Esophagus muscularis mucosa (tissue), 4 donors: Measurements from ENCODE around the gene SLC49A3. TPM values are rescaled to one million over a fixed set of nuclear protein-coding genes. Genes with fewer than 3 reads are reported as not detected.
"Not testable (repeated sequence)": the region's sequence is repeated elsewhere in the genome, so short reads cannot be mapped to it uniquely, and the experiment has no call there.

ENCODE experiments used
- DNase-seq: peaks from one replicate; pipeline ENCODE4 v3.0.0-alpha.2; 2017; ENCODE audit errors: extremely low spot score
- H3K27ac ChIP-seq, 4 donors: fragments of 200-600 bp; sonication (generic); replicated peaks in 1 of 4; 1 replicate in 3 of 4; 2 replicates in 1 of 4; pipeline ENCODE4 v1.5.1; 2016 to 2019; ENCODE audit warnings: mild to moderate bottlenecking in 1 of 4
- H3K27me3 ChIP-seq, 4 donors: fragments of 200-600 bp; sonication (generic); one replicate each; pipeline versions ENCODE4 v1.5.1 to v1.6.0; 2016 to 2019
- H3K36me3 ChIP-seq, 4 donors: fragments of 200-600 bp; sonication (generic); one replicate each; pipeline ENCODE4 v1.5.1; 2016 to 2019
- H3K4me1 ChIP-seq, 4 donors: fragments of 200-600 bp; sonication (generic); one replicate each; pipeline ENCODE4 v1.5.1; 2016 to 2019
- H3K4me3 ChIP-seq, 4 donors: fragments of 200-600 bp; sonication (generic); 1 replicate in 2 of 4; 2 replicates in 2 of 4; pipeline ENCODE4 v1.5.1; 2016 to 2019; ENCODE audit warnings: mild to moderate bottlenecking in 4 of 4, moderate library complexity in 1 of 4
- H3K9me3 ChIP-seq, 4 donors: fragments of 200-600 bp; sonication (generic); 1 replicate in 3 of 4; 2 replicates in 1 of 4; pipeline ENCODE4 v1.5.1; 2016 to 2019
- EP300 ChIP-seq: sonication (generic); formaldehyde crosslinking; IDR thresholded peaks from one replicate; pipeline ENCODE4 v1.6.1; 2017; ENCODE audit warnings: antibody characterized with exemption
- POLR2A ChIP-seq: fragments of 450-650 bp; IDR thresholded peaks from one replicate; pipeline ENCODE4 v1.6.1; 2017; ENCODE audit warnings: antibody characterized with exemption, moderate library complexity, mild to moderate bottlenecking, low read depth
- POLR2AphosphoS5 ChIP-seq, 2 donors: sonication (generic); formaldehyde crosslinking; IDR thresholded peaks; one replicate each; pipeline ENCODE4 v1.6.1; 2017; ENCODE audit warnings: antibody characterized with exemption in 2 of 2
- WGBS: methylation state at CpG from one replicate; pipeline ENCODE4 v1.1.5; 2018; 5-methylcytosine and 5-hydroxymethylcytosine counted together
- intact Hi-C: fragments of 100-400 bp; cut with DNase I; formaldehyde crosslinking; loops from one replicate; pipeline ENCODE4 v1.15.1; 2023
- total RNA-seq, 4 donors: library from RNA; depleted of rRNA; stranded (reverse); fragments of >200 nt; gene quantifications; one replicate each; pipeline versions ENCODE4 v1.1.0 to v1.2.1, GENCODE V29; 2016
- TF ChIP-seq, protein P1 (sequence below), 3 experiments: fragments of 200-600 bp in 2 of 3; fragments of 450-650 bp in 1 of 3; sonication (generic) in 2 of 3; IDR thresholded peaks; one replicate each; pipeline ENCODE4 v1.5.1; 2017 to 2019; ENCODE audit warnings: antibody characterized with exemption in 3 of 3, mild to moderate bottlenecking in 2 of 3, moderate library complexity in 1 of 3

Gene SLC49A3
- total RNA-seq, 4 donors from 2014 or later = 5.5 to 9.4 (median 7.6) TPM

DNA sequence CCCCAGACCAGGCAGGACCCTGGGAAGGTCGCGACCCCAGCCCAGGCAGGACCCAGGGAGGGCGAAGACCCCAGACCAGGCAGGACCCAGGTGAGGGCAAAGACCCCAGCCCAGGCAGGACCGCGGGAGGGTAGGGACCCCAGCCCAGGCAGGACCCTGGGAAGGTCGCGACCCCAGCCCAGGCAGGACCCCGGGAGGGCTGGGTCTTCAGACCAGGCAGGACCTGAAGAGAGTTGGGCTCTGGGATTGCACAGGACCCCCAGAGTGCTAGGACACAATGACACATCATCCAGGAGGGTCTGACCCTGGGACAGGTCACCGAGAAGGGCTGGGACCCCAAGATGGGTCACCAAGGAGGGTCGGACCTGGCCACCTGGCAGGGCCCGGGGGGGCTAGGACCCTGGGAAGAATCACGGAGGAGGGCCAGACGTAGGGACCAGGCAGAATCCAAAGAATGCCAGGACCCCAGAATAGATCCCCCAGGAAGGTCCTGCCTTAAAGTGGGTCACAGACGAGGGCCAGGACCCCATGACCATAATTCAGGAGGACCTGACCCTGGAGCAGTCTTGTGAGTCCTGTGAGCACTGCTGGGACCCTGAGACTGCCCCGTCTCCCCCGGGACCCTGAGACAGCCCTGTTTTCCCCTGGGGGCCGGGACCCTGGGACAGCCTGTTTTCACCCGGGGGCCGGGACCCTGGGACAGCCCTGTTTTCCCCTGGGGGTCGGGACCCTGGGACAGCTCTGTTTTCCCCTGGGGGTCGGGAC lies 18.1 kb upstream of the SLC49A3 start:
- H3K4me1 ChIP-seq = peaks cover 23 to 51% (median 48%) of the 10 kb centered on the region in 4 donors
- WGBS = 54% methylated on average over 12 of the region's 21 CpGs
- TF ChIP-seq POLR2A = no peak
- no peak for TF ChIP-seq POLR2AphosphoS5 (IDR thresholded peaks at IDR 0.05)
- TF ChIP-seq EP300 = no peak
- TF ChIP-seq, protein P1, sequence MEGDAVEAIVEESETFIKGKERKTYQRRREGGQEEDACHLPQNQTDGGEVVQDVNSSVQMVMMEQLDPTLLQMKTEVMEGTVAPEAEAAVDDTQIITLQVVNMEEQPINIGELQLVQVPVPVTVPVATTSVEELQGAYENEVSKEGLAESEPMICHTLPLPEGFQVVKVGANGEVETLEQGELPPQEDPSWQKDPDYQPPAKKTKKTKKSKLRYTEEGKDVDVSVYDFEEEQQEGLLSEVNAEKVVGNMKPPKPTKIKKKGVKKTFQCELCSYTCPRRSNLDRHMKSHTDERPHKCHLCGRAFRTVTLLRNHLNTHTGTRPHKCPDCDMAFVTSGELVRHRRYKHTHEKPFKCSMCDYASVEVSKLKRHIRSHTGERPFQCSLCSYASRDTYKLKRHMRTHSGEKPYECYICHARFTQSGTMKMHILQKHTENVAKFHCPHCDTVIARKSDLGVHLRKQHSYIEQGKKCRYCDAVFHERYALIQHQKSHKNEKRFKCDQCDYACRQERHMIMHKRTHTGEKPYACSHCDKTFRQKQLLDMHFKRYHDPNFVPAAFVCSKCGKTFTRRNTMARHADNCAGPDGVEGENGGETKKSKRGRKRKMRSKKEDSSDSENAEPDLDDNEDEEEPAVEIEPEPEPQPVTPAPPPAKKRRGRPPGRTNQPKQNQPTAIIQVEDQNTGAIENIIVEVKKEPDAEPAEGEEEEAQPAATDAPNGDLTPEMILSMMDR (IDR thresholded peaks at IDR 0.05) = no peak
- H3K4me3 ChIP-seq = peak overlapping the region; percentile 76 to 98 (median 98)
- peak overlapping the region in 3 of 4 donors; percentile 16 to 89 (median 30) for H3K27ac ChIP-seq
- no peaks in the 10 kb centered on the region for H3K27me3 ChIP-seq
- no peak for DNase-seq
- no peaks in the 10 kb centered on the region for H3K9me3 ChIP-seq
- intact Hi-C loops = no loop called here
- no peaks in the 10 kb centered on the region for H3K36me3 ChIP-seq

DNA sequence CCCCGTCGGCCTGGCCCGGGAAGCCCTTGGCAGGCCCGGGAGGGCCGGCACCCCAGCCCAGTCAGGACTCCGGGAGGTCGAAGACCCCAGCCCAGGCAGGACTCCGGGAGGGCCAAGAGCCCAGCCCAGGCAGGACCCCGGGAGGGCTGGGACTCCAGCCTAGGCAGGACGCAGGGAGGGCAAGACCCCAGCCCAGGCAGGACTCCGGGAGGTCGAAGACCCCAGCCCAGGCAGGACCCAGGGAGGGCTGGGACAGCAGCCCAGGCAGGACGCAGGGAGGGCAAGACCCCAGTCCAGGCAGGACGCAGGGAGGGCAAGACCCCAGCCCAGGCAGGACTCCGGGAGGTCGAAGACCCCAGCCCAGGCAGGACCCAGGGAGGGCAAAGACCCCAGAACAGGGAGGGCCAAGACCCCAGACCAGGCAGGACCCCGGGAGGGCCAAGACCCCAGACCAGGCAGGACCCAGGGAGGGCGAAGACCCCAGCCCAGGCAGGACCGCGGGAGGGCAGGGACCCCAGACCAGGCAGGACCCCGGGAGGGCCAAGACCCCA lies 17.2 kb upstream of the SLC49A3 start:
- H3K27me3 ChIP-seq, H3K9me3 ChIP-seq, H3K36me3 ChIP-seq, intact Hi-C loops, DNase-seq: not testable (repeated sequence)
- WGBS = 5% methylated on average over 9 of the region's 21 CpGs
- Histone ChIP-seq H3K27ac (peak overlapping the region; percentile 80 to 89 (median 86)), H3K4me3 (peak overlapping the region; percentile 76 to 98 (median 98)), H3K4me1 (peaks cover 23 to 50% (median 48%) of the 10 kb centered on the region in 4 donors)

DNA sequence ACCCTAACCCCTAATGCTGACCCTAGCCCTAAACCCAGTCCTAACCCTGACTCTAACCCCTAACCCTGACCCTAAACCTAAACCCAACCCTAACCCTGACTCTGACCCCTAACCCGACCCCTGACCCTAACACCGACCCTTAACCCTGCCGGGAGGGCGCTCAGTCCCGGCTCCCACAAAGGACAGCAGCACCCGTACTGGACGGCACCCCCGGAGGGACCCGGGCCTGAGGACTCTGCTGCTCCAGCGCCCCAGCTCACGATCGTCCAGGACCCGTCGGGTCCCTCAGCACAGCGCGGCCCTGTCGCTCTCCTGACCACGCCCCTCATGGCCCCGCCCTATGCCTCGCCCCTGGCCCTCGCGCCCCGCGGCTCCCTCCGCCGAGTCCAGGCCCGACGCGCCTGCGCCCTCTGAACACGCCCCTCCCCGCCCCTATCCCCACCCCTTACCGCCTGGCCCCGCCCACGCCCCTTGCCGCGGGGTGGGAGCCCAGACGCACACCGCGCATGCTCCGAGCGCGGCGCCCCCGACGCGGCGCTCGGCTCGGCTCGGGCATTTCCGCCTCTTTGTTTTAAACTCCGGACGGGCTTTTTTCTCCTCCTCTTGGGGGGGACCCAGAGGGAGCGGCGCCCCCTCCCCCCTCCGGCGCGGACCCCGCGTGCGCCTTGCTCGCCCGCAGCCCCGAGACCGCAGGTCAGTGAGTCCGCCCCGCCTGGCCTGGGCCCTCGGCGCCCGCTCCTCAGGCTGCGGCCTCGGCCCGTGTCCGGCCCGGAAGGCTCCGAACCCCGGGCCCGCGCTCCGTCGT lies 16.5 kb upstream of the SLC49A3 start, which contains the start of gene PCGF3:
Gene PCGF3 (plus strand): TSS at position 555 of the 805 bp plus-strand sequence. CDS start 27,849 bp downstream, outside the sequence.
- H3K27me3 ChIP-seq = no peaks in the 10 kb centered on the region
- H3K9me3 ChIP-seq = no peaks in the 10 kb centered on the region
- peak; percentile 98 for DNase-seq
- H3K4me1 ChIP-seq = peaks cover 23 to 50% (median 46%) of the 10 kb centered on the region in 4 donors
- TF ChIP-seq, protein P1 (IDR thresholded peaks at IDR 0.05) = peak in 1 of 3 experiments; percentile 13
- TF ChIP-seq EP300 = no peak
- peak; percentile 86 to 87 for TF ChIP-seq POLR2AphosphoS5 (IDR thresholded peaks at IDR 0.05)
- no peak for TF ChIP-seq POLR2A
- intact Hi-C loops = no loop called here
- WGBS = 3% methylated on average over 44 of the region's 82 CpGs
- H3K27ac ChIP-seq = peak within 1 kb of the TSS; percentile 80 to 89 (median 86)
- no peaks in the 10 kb centered on the region for H3K36me3 ChIP-seq
- peak within 1 kb of the TSS; percentile 76 to 98 (median 98) for H3K4me3 ChIP-seq

DNA sequence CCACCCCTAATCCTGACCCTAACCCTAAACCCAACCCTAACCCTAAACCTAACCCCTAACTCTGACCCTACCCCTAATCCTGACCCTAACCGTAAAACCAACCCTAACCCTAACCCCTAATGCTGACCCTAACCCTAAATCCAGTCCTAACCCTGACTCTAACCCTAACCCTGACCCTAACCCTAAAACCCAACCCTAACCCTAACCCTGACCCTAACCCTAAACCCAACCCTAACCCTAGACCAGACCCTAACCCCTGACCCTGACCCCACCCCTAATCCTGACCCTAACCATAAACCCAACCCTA lies 16.0 kb upstream of the SLC49A3 start:
- Histone ChIP-seq H3K9me3 (no peaks in the 10 kb centered on the region), H3K27me3 (no peaks in the 10 kb centered on the region), H3K36me3 (no peaks in the 10 kb centered on the region), H3K4me1 (peaks cover 23 to 47% (median 41%) of the 10 kb centered on the region in 4 donors), H3K4me3 (peak overlapping the region; percentile 76 to 98 (median 98)), H3K27ac (peak overlapping the region; percentile 20 to 89 (median 86))
- no peak for DNase-seq
- intact Hi-C loops = no loop called here
- TF ChIP-seq POLR2A (no peak), EP300 (no peak), POLR2AphosphoS5 (IDR thresholded peaks at IDR 0.05) (no peak)
- TF ChIP-seq, protein P1 (IDR thresholded peaks at IDR 0.05) = no peak
- 96% methylated on average over 1 of the region's 1 CpG for WGBS
